ENCODE measurements around the gene SSPN. TPM values are rescaled to one million over a fixed set of nuclear protein-coding genes. Genes with fewer than 3 reads are reported as not detected.

Gene SSPN
- total RNA-seq, 3 donors from 2014 or later (not counting 1 experiment from before 2014, with no cell fraction given): 0.95 TPM; not detected in 2

DNA sequence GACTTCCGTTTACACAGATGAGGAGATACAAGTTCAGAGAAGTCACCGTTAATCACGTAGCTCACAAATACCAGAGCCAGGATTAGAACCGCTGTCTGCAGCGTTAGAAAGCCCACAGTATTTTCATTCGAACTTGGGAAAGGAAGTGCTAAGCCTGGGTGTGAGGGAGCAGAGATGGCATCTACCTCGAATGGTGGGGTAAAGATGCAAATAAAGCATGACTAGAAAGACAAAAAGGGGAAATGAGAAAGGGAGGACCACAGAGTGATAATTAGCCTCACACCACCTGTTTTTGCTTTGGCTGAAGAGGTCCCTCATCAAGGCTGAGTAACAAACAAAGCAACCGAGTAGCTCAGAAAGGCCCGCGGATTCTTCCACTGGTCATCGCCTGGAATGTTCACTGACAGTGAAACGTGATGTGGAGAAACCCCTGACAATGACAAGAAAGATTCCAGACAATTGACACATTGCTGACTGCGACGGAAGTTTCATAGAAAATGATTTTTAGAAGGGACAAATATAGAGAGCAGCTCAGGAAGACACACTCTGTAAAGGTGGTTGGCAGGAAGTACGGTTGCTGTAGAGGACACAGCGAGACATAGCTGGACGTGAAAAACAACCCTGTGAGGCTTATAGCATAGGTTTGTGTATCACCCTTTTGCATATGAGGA is 39.0 kb upstream of the SSPN start:
- H3K27me3 Mint-ChIP-seq (ENCODE audit: low read depth in 2 of 2): peaks cover 0 to 10% of the 10 kb centered on the region in 2 donors
- DNase-seq (no peak), ATAC-seq (peak in 1 of 3 donors; percentile 50)
- no peaks in the 10 kb centered on the region for H3K36me3 ChIP-seq (ENCODE audit: control insufficient read depth, insufficient read depth, low read length)
- no peaks in the 10 kb centered on the region for H3K4me1 Mint-ChIP-seq
- TF ChIP-seq CTCF (IDR thresholded peaks at IDR 0.05): no peak
- H3K4me1 ChIP-seq (ENCODE audit: control insufficient read depth, insufficient read depth, low read length): peaks cover 5% of the 10 kb centered on the region
- H3K27me3 ChIP-seq (ENCODE audit: control insufficient read depth, insufficient read depth, low read length): no peaks in the 10 kb centered on the region
- intact Hi-C loops (cut with micrococcal nuclease): no loop called here
- no peaks in the 10 kb centered on the region for H3K36me3 Mint-ChIP-seq
- no peak overlapping the region for H3K4me3 Mint-ChIP-seq
- 64% methylated on average over 17 of the region's 17 CpGs for WGBS (ENCODE audit: insufficient coverage)
- no peak overlapping the region for H3K27ac Mint-ChIP-seq
- H3K9me3 ChIP-seq (ENCODE audit: control insufficient read depth, insufficient read depth, low read length): no peaks in the 10 kb centered on the region
- peak overlapping the region; percentile 67 for H3K27ac ChIP-seq (ENCODE audit: low read length)
- H3K9me3 Mint-ChIP-seq: no peaks in the 10 kb centered on the region
- H3K4me3 ChIP-seq (ENCODE audit: low read length): no peak overlapping the region

DNA sequence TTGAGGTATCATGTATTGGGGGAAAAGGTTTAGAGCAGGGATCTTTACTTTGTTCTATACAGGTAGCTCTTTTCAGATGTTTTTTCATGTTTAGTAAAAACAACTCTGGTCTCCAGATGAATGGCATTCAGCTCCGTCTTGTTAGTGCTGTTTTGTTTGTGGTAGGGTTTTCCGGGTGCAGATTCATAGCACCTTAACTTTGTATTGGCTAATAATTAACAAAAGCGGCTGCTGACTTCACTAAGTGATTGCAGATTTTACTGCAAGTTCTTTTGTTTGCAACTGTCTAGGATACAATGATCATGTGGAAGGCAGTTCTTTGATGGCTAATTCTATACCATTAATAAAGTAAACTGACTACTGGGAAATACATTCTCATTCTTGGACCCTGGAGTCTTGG is 38.4 kb upstream of the SSPN start:
- peaks cover 5% of the 10 kb centered on the region for H3K4me1 ChIP-seq (ENCODE audit: control insufficient read depth, insufficient read depth, low read length)
- no peak overlapping the region for H3K27ac Mint-ChIP-seq
- no peaks in the 10 kb centered on the region for H3K9me3 Mint-ChIP-seq
- peak overlapping the region; percentile 49 for H3K27ac ChIP-seq (ENCODE audit: low read length)
- H3K36me3 Mint-ChIP-seq: no peaks in the 10 kb centered on the region
- H3K27me3 ChIP-seq (ENCODE audit: control insufficient read depth, insufficient read depth, low read length): no peaks in the 10 kb centered on the region
- intact Hi-C loops (cut with micrococcal nuclease): no loop called here
- DNase-seq (no peak), ATAC-seq (no peak)
- H3K27me3 Mint-ChIP-seq (ENCODE audit: low read depth in 2 of 2): peaks cover 0 to 11% of the 10 kb centered on the region in 2 donors
- H3K36me3 ChIP-seq (ENCODE audit: control insufficient read depth, insufficient read depth, low read length): no peaks in the 10 kb centered on the region
- H3K4me3 ChIP-seq (ENCODE audit: low read length): no peak overlapping the region
- H3K4me3 Mint-ChIP-seq: no peak overlapping the region
- no peaks in the 10 kb centered on the region for H3K9me3 ChIP-seq (ENCODE audit: control insufficient read depth, insufficient read depth, low read length)
- 71% methylated on average over 3 of the region's 3 CpGs for WGBS (ENCODE audit: insufficient coverage)
- no peak for TF ChIP-seq CTCF (IDR thresholded peaks at IDR 0.05)
- H3K4me1 Mint-ChIP-seq: no peaks in the 10 kb centered on the region

- no peak overlapping the region for H3K27ac Mint-ChIP-seq
- no peaks in the 10 kb centered on the region for H3K36me3 Mint-ChIP-seq
- intact Hi-C loops (cut with micrococcal nuclease): no loop called here
- H3K4me3 Mint-ChIP-seq: no peak overlapping the region
- TF ChIP-seq CTCF (IDR thresholded peaks at IDR 0.05): no peak
- H3K27me3 Mint-ChIP-seq (ENCODE audit: low read depth in 2 of 2): peaks cover 4 to 7% of the 10 kb centered on the region in 2 donors
- H3K4me3 ChIP-seq (ENCODE audit: low read length): no peak overlapping the region
- no peaks in the 10 kb centered on the region for H3K36me3 ChIP-seq (ENCODE audit: control insufficient read depth, insufficient read depth, low read length)
- 71% methylated on average over 3 of the region's 3 CpGs for WGBS (ENCODE audit: insufficient coverage)
- no peaks in the 10 kb centered on the region for H3K4me1 Mint-ChIP-seq
- H3K27me3 ChIP-seq (ENCODE audit: control insufficient read depth, insufficient read depth, low read length): no peaks in the 10 kb centered on the region
- H3K4me1 ChIP-seq (ENCODE audit: control insufficient read depth, insufficient read depth, low read length): peaks cover 5% of the 10 kb centered on the region
- H3K9me3 Mint-ChIP-seq: no peaks in the 10 kb centered on the region
- no peak for DNase-seq
- H3K27ac ChIP-seq (ENCODE audit: low read length): no peak overlapping the region
- H3K9me3 ChIP-seq (ENCODE audit: control insufficient read depth, insufficient read depth, low read length): no peaks in the 10 kb centered on the region
- ATAC-seq: no peak
Measured at GRCh38 chr12:26158078-26158764, 37.2 kb upstream of the SSPN start.
